ENCODE data around the gene SUMF1.
"Not testable (repeated sequence)": the region's sequence is repeated elsewhere in the genome, so short reads cannot be mapped to it uniquely, and the experiment has no call there.

The SUMF1 gene

GRCh38 chr3:4332574-4332973 lies 134.5 kb downstream of the SUMF1 start:
- no peak for DNase-seq

GRCh38 chr3:4332111-4332510 lies 135.0 kb downstream of the SUMF1 start:
- DNase-seq, result no peak

DNA sequence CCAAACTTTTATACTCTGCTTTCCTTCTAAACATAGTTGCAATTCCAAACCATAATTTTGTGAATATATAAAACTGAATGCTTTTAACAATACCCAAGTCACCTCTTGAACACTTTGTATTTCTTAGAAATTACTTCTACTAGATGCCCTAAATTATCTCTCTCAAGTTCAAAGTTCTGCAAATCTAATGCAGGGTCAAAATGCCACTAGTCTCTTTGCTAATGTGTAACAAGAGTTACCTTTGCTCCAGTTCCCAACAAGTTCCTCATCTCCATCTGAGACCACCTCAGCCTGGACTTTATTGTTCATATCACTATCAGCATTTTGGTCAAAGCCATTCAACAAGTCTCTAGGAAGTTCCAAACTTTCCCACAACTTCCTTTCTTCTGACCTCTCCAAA lies 137.3 kb downstream of the SUMF1 start:
- DNase-seq, result not testable (repeated sequence)

DNA sequence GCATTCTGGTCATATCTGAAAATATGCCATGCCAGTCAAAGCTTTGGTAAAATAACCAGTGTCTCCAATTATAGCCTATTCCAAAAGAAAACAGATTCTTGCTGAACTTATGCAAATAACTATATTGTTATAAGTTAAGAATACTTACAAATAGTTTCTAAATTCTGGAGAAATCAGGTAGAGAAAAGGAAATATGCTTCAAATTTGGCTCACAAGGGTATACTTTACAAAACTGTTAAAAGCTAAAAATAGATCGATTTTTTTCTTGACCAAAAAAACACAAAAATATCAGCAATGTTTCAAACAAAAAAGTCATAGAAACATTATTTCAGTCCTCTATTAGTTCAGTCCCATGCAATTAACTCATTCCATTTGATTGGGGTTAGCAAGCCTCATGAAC lies 140.2 kb downstream of the SUMF1 start:
- DNase-seq, result no peak

- DNase-seq, result no peak
These were observed 143.6 kb downstream of the SUMF1 start for GRCh38 chr3:4323246-4324027.

DNA sequence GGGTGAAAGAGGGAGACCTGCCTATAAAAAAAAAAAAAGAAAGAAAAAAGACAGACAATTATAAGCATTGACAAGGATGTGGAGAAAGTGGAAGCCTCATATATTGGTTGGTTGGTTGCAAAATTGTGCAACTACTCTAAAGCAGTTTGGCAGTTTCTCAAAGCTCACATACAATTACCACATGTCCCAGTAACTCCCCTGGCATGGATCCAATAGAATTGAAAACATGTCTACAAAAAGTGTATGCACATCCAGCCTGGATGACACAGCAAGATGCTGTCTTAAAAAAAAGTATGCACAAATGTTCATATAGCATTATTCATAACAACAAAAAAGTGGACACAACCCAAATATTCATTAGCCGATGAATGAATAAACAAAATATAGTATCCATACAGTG lies 144.4 kb downstream of the SUMF1 start:
- DNase-seq, result no peak

GRCh38 chr3:4321732-4322131 lies 145.3 kb downstream of the SUMF1 start:
- no peak for DNase-seq

GRCh38 chr3:4320096-4320911 lies 146.8 kb downstream of the SUMF1 start:
- no peak for DNase-seq

- DNase-seq, result no peak
These were observed 152.4 kb downstream of the SUMF1 start for GRCh38 chr3:4314688-4315087.

DNA sequence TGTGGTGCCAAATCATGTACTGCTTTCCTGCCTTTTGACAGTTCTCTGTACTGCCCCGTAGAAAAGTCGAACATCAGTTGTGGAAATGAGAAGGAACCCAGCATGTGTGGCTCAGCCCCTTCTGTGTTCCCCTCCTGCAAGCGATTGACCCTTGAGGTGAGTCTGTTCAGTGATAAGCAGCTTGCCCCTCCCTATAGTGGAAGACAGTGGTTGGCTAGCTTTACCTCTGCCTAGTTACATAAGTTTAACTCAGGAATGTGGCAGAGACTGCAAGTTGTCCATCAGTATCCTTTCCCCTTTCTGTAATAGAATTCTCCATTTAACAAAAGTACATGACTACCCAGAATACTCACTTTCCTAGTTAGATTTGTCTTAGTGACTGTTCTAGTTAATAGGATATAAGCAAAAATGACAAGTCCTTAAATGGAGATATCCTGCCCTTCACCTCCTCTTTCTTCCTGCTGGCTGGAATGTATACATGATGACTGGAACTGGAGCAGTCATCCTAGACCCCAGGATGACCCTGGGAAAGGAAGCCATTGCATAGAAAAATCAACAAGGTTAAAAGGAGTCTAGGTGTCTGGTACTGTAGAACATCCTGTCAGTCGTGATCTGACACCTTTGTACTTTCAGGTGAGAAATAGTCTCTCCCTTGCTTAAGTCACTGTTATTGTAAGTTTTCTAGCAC lies 153.3 kb downstream of the SUMF1 start:
- DNase-seq, result no peak

GRCh38 chr3:4311496-4311895 lies 155.6 kb downstream of the SUMF1 start:
- no peak for DNase-seq
